ENCODE results near the gene WDR55.
"Not testable (repeated sequence)": the region's sequence is repeated elsewhere in the genome, so short reads cannot be mapped to it uniquely, and the experiment has no call there.

Gene WDR55

GRCh38 chr5:140711794-140712193, 47.1 kb downstream of the WDR55 start:
- no peak for DNase-seq (ENCODE audit: low read depth)

- no peak for DNase-seq (ENCODE audit: low read depth)
These were observed 48.9 kb downstream of the WDR55 start for GRCh38 chr5:140713562-140714094.

GRCh38 chr5:140716238-140716637, 51.5 kb downstream of the WDR55 start:
- DNase-seq (ENCODE audit: low read depth), result not testable (repeated sequence)

GRCh38 chr5:140718266-140718592, 53.5 kb downstream of the WDR55 start:
- no peak for DNase-seq (ENCODE audit: low read depth)

- not testable (repeated sequence) for DNase-seq (ENCODE audit: low read depth)
These were observed 56.0 kb downstream of the WDR55 start for GRCh38 chr5:140720738-140721137.

- not testable (repeated sequence) for DNase-seq (ENCODE audit: low read depth)
These were observed 56.7 kb downstream of the WDR55 start for GRCh38 chr5:140721395-140721794.

Data from stimulated activated CD8-positive, alpha-beta memory T cell treated with anti-CD3 and anti-CD28 coated beads, Interleukin-7, amount 100 ng/mL, for 24 hours (primary cell).